Cardiac fibroblast (primary cell): Measurements from ENCODE around the gene HMGCS1.

Experiments used
- DNase-seq, 2 donors: peaks; one replicate each; pipeline versions ENCODE4 v3.0.0 to v3.0.0-alpha.2; 2010; ENCODE audit warnings: low read depth in 2 of 2
- H3K4me3 ChIP-seq, 2 donors: replicated peaks in 1 of 2; 1 replicate in 1 of 2; 2 replicates in 1 of 2; pipeline ENCODE4 v1.5.1; 2011; ENCODE audit warnings: low read depth in 2 of 2, low read length in 2 of 2, mild to moderate bottlenecking in 2 of 2, moderate library complexity in 1 of 2
- TF ChIP-seq, protein P1 (sequence below): IDR thresholded peaks from one replicate; pipeline ENCODE4 v1.5.1; 2011; ENCODE audit warnings: low read depth, mild to moderate bottlenecking, low read length, inconsistent platforms

HMGCS1 gene

DNA sequence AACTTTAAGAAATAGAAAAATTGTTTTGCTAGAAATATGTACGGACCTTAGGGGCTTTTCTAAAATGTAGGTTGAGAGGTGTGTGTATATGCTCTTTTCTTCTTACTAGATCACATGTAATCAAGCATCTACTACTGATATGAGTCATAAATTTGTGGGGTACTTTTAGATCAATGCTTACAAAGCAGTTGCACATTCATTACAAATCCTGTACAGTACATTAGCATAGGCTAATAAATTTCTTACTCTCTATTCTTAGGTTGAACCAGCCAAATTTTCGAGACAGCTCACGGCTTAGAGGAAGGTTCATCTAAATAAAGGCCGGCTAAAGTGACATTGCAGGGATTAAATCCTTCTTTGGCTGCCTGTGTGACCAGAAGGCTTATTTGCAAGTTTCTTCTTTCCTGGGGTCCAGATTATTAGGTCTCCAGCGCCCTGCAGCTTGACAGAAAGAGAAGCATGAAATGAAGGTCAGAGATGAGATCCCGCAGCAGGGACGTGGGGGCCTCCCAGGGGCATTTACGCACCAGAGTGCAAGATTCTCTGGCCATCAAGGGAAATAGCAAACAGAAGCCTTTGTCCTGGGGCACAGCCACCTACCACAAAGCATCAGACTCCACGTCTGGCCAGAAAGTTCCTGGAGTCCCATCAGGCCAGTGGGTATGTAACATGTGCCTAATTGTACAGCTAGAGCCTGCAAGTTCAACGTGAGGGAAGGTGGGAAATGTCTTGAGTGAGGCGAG is 68.2 kb downstream of the HMGCS1 start:
- DNase-seq, result no peak
- H3K4me3 ChIP-seq, result no peak overlapping the region
- TF ChIP-seq, protein P1, sequence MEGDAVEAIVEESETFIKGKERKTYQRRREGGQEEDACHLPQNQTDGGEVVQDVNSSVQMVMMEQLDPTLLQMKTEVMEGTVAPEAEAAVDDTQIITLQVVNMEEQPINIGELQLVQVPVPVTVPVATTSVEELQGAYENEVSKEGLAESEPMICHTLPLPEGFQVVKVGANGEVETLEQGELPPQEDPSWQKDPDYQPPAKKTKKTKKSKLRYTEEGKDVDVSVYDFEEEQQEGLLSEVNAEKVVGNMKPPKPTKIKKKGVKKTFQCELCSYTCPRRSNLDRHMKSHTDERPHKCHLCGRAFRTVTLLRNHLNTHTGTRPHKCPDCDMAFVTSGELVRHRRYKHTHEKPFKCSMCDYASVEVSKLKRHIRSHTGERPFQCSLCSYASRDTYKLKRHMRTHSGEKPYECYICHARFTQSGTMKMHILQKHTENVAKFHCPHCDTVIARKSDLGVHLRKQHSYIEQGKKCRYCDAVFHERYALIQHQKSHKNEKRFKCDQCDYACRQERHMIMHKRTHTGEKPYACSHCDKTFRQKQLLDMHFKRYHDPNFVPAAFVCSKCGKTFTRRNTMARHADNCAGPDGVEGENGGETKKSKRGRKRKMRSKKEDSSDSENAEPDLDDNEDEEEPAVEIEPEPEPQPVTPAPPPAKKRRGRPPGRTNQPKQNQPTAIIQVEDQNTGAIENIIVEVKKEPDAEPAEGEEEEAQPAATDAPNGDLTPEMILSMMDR, result no peak

- H3K4me3 ChIP-seq, result no peak overlapping the region
- TF ChIP-seq, protein P1, result no peak
- DNase-seq, result no peak
These were observed 69.9 kb downstream of the HMGCS1 start for GRCh38 chr5:43243270-43243669.

DNA sequence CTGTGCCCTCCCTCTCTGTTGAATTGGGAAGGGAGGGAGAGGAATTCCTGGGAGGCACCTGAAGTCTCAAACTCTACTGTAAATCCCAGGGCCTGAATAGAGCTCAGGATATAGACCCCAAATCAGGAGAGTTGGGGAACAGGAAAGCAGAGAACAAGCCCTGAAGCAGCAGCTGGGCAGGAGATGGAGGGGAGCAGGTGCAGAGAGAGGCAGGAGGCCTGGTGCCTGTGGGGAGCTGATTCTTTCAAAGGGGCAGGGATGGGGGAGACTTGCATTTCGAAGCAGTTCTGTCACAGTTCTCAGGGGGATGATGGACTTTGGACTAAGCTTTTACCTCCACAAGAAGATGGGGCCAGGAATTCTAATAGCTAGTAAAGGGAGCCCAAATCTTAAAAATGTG is 71.0 kb downstream of the HMGCS1 start:
- TF ChIP-seq, protein P1, result no peak
- H3K4me3 ChIP-seq, result no peak overlapping the region
- DNase-seq, result no peak
